HCT116 (cell line): ENCODE measurements around the gene LCN2. TPM values are rescaled to one million over a fixed set of nuclear protein-coding genes. Genes with fewer than 3 reads are reported as not detected.

Experiments
- ATAC-seq: fragments of 200-7000 bp; cut with Tn5 transposase; 2 replicates; pipeline ENCODE4 v1.9.1; 2020; ENCODE audit warnings: mild to moderate bottlenecking, moderate library complexity
- BruUV-seq: library from RNA; stranded (reverse); fragments of 400-500 nt; replicated peaks from 2 replicates; lab custom pipeline; 2021; lab: Mats Ljungman, UMichigan
- CTCF ChIA-PET: fragments of 300-600 bp; sonication (Branson Sonifier 250); formaldehyde crosslinking; loops from one replicate; lab custom pipeline; 2021; ENCODE audit warnings: antibody characterized with exemption; lab: Charles Lee
- POLR2A ChIA-PET: fragments of 300-600, 350-600 bp; sonication (Branson Sonifier 250); formaldehyde crosslinking; loops from one replicate; lab custom pipeline; 2021; ENCODE audit warnings: antibody characterized with exemption; lab: Charles Lee
- RAD21 ChIA-PET, 2 experiments: fragments of 300-600 bp; sonication (Branson Sonifier 250); formaldehyde crosslinking; loops; one replicate each; lab custom pipeline; 2023; ENCODE audit warnings: low total read pairs in 2 of 2; ENCODE audit not compliant: uncharacterized antibody in 2 of 2, unreplicated experiment in 2 of 2, low non-redundant PET in 1 of 2; lab: Charles Lee
- DNase-seq: peaks from one replicate; pipeline ENCODE4 v3.0.0-alpha.2; 2010; ENCODE audit warnings: low read depth, low spot score
- H2AFZ ChIP-seq: fragments of 200-600 bp; shearing (Covaris generic), sonication (generic); 2 replicates; pipeline ENCODE4 v1.6.1; 2017; ENCODE audit warnings: low read depth, mixed run types, mixed read lengths, antibody characterized with exemption, low read length; ENCODE audit not compliant: poor library complexity, severe bottlenecking
- H3K27ac ChIP-seq: 2 replicates; pipeline ENCODE4 v1.5.1; 2012; ENCODE audit warnings: low read depth, low read length
- H3K27me3 ChIP-seq: fragments of 200-600 bp; sonication (generic); 2 replicates; pipeline ENCODE4 v1.6.1; 2016; ENCODE audit warnings: mixed run types, low read length, mixed read lengths; ENCODE audit not compliant: insufficient read depth
- H3K36me3 ChIP-seq, 2 experiments: fragments of 200-500 bp in 1 of 2; fragments of 200-600 bp in 1 of 2; sonication (Bioruptor generic) in 1 of 2; sonication (generic) in 1 of 2; 2 replicates each; pipeline versions ENCODE4 v1.5.1 to v1.6.1; 2014 to 2016; ENCODE audit warnings: low read length in 2 of 2, inconsistent platforms in 1 of 2, mixed read lengths in 1 of 2, mixed run types in 1 of 2; ENCODE audit not compliant: insufficient read depth in 2 of 2, control insufficient read depth in 1 of 2
- H3K4me1 ChIP-seq, 2 experiments: fragments of 200-600 bp in 1 of 2; sonication (generic) in 1 of 2; 2 replicates each; pipeline versions ENCODE4 v1.5.1 to v1.6.1; 2012 to 2017; ENCODE audit warnings: low read length in 2 of 2, inconsistent platforms in 1 of 2, mild to moderate bottlenecking in 1 of 2, mixed read lengths in 1 of 2, mixed run types in 1 of 2, moderate library complexity in 1 of 2; ENCODE audit not compliant: insufficient read depth in 2 of 2, control insufficient read depth in 1 of 2
- H3K4me2 ChIP-seq: fragments of 200-600 bp; sonication (generic); 2 replicates; pipeline ENCODE4 v1.6.1; 2017; ENCODE audit warnings: mixed run types, low read length, mixed read lengths
- H3K4me3 ChIP-seq, 2 experiments: fragments of 200-600 bp in 1 of 2; sonication (generic) in 1 of 2; replicated peaks in 1 of 2; 2 replicates each; pipeline ENCODE4 v1.5.1; 2011 to 2016; ENCODE audit warnings: low read length in 2 of 2, control low read depth in 1 of 2, low read depth in 1 of 2, mild to moderate bottlenecking in 1 of 2, mixed read lengths in 1 of 2, mixed run types in 1 of 2
- H3K79me2 ChIP-seq: fragments of 200-600 bp; sonication (generic); 2 replicates; pipeline ENCODE4 v1.6.1; 2017; ENCODE audit warnings: mild to moderate bottlenecking, mixed run types, low read length, moderate library complexity, mixed read lengths; ENCODE audit not compliant: insufficient read depth
- H3K9ac ChIP-seq: fragments of 200-600 bp; sonication (generic); 2 replicates; pipeline ENCODE4 v1.6.1; 2016; ENCODE audit warnings: low read length, mixed read lengths
- H3K9me2 ChIP-seq: fragments of 200-600 bp; sonication (generic), shearing (Covaris generic); 2 replicates; pipeline ENCODE4 v1.6.1; 2017; ENCODE audit warnings: mixed run types, mild to moderate bottlenecking, moderate library complexity; ENCODE audit not compliant: insufficient read depth
- H3K9me3 ChIP-seq, 2 experiments: fragments of 200-500 bp in 1 of 2; fragments of 200-600 bp in 1 of 2; sonication (Bioruptor generic) in 1 of 2; sonication (generic) in 1 of 2; 2 replicates each; pipeline ENCODE4 v1.6.1; 2014 to 2017; ENCODE audit warnings: low read length in 2 of 2, mixed read lengths in 2 of 2, inconsistent platforms in 1 of 2, low read depth in 1 of 2, mild to moderate bottlenecking in 1 of 2, mixed run types in 1 of 2, moderate library complexity in 1 of 2; ENCODE audit not compliant: control insufficient read depth in 1 of 2, insufficient read depth in 1 of 2
- H4K20me1 ChIP-seq: fragments of 200-600 bp; sonication (generic), shearing (Covaris generic); 2 replicates; pipeline ENCODE4 v1.6.1; 2017; ENCODE audit warnings: mixed run types, mild to moderate bottlenecking, moderate library complexity; ENCODE audit not compliant: insufficient read depth
- CEBPB ChIP-seq: IDR thresholded peaks from 2 replicates; pipeline ENCODE4 v1.6.1; 2012; ENCODE audit warnings: low read depth
- EGR1 ChIP-seq: IDR thresholded peaks from 2 replicates; pipeline ENCODE4 v1.6.1; 2012; ENCODE audit warnings: low read depth
- ELF1 ChIP-seq: IDR thresholded peaks from 2 replicates; pipeline ENCODE4 v1.6.1; 2012; ENCODE audit warnings: low read depth, borderline replicate concordance
- EZH2 ChIP-seq: fragments of 200-600 bp; sonication (generic); IDR thresholded peaks from 2 replicates; pipeline ENCODE4 v1.6.1; 2017; ENCODE audit warnings: antibody characterized with exemption, mixed run types
- FOSL1 ChIP-seq: IDR thresholded peaks from 2 replicates; pipeline ENCODE4 v1.6.1; 2012; ENCODE audit warnings: low read depth
- POLR2A ChIP-seq: IDR thresholded peaks from 2 replicates; pipeline ENCODE4 v1.7.0; 2011; ENCODE audit warnings: borderline replicate concordance; ENCODE audit not compliant: insufficient read depth, insufficient read length; ENCODE audit errors: extremely low read depth
- POLR2AphosphoS5 ChIP-seq: IDR thresholded peaks from 2 replicates; pipeline ENCODE4 v1.6.1; 2011; ENCODE audit warnings: mild to moderate bottlenecking, low read depth, low read length, moderate library complexity
- RAD21 ChIP-seq: IDR thresholded peaks from 2 replicates; pipeline ENCODE4 v1.6.1; 2012; ENCODE audit warnings: low read depth, mild to moderate bottlenecking
- SIN3A ChIP-seq: IDR thresholded peaks from 2 replicates; pipeline ENCODE4 v1.6.1; 2012; ENCODE audit warnings: low read depth
- SP1 ChIP-seq: IDR thresholded peaks from 2 replicates; pipeline ENCODE4 v1.6.1; 2012; ENCODE audit warnings: low read depth
- TCF7L2 ChIP-seq: IDR thresholded peaks from 2 replicates; pipeline ENCODE4 v1.7.0; 2011; ENCODE audit warnings: borderline replicate concordance, inconsistent platforms; ENCODE audit not compliant: insufficient read depth, insufficient read length; ENCODE audit errors: extremely low read depth
- YY1 ChIP-seq: IDR thresholded peaks from 2 replicates; pipeline ENCODE4 v1.6.1; 2011; ENCODE audit warnings: low read length, low read depth, moderate library complexity, mild to moderate bottlenecking; ENCODE audit not compliant: insufficient replicate concordance; ENCODE audit errors: extremely low read depth
- ZFX ChIP-seq: fragments of 450-650 bp; IDR thresholded peaks from 2 replicates; pipeline ENCODE4 v1.6.1; 2017
- ZNF274 ChIP-seq: fragments of 200-500 bp; sonication (Bioruptor generic); IDR thresholded peaks from 2 replicates; pipeline ENCODE4 v1.6.1; 2014; ENCODE audit warnings: mild to moderate bottlenecking, low read depth, low read length, inconsistent platforms
- intact Hi-C: fragments of 100-400 bp; cut with micrococcal nuclease; formaldehyde crosslinking; loops from 2 replicates; pipeline ENCODE4 v1.10.0; 2022
- total RNA-seq: library from RNA; stranded (reverse); gene quantifications from one replicate; pipeline ENCODE4 v1.2.1, GENCODE V29; 2021; ENCODE audit not compliant: unreplicated experiment
- TF ChIP-seq, protein P1 (sequence below): IDR thresholded peaks from 2 replicates; pipeline ENCODE4 v1.6.1; 2011; ENCODE audit warnings: mild to moderate bottlenecking, low read length, moderate library complexity; ENCODE audit not compliant: insufficient replicate concordance; ENCODE audit errors: extremely low read depth

LCN2 gene
- total RNA-seq, 1 experiment from 2014 or later: 9.2 TPM

- Histone ChIP-seq H3K4me1 (peaks cover 9 to 31% of the 10 kb centered on the region in 2 experiments), H4K20me1 (peaks cover 9% of the 10 kb centered on the region; the same call in 1 of the 2 replicates), H3K4me3 (peak overlapping the region; percentile 90 to 92), H3K9me3 (peaks cover 0 to 6% of the 10 kb centered on the region in 2 experiments; a peak in 1 of 4 replicates), H2AFZ (peak overlapping the region; percentile 84), H3K9me2 (no peaks in the 10 kb centered on the region), H3K9ac (peak overlapping the region; percentile 92), H3K4me2 (peak overlapping the region; percentile 91), H3K36me3 (peaks cover 0 to 15% of the 10 kb centered on the region in 2 experiments; a peak in 2 of 4 replicates), H3K27ac (peak overlapping the region; percentile 99), H3K79me2 (peaks cover 39% of the 10 kb centered on the region), H3K27me3 (no peaks in the 10 kb centered on the region)
- ChIA-PET RAD21 (no interaction called here), POLR2A (interaction anchor here (0.6 to 0.9 kb wide), 3 partner anchors 9 to 161 kb away, joined by 3 read pairs; no protein-coding TSS in a partner anchor), CTCF (interaction anchor here (1.0 to 1.7 kb wide), 2 partner anchors 11 to 31 kb away, joined by 3 to 14 read pairs; no protein-coding TSS in a partner anchor)
- intact Hi-C loops: no loop called here
- peak; percentile 4 for TF ChIP-seq TCF7L2
- TF ChIP-seq POLR2AphosphoS5: peak; percentile 83
- TF ChIP-seq EGR1: no peak
- BruUV-seq: no TSS peak
- peak; percentile 78 for ATAC-seq
- DNase-seq: peak; percentile 90
Observed at GRCh38 chr9:128127990-128128835, 21.0 kb upstream of the LCN2 start.

GRCh38 chr9:128128836-128129590, 20.2 kb upstream of the LCN2 start:
- Histone ChIP-seq H2AFZ (no peak overlapping the region), H3K9me3 (peaks cover 4 to 6% of the 10 kb centered on the region in 2 experiments; a peak in 2 of 4 replicates), H3K27me3 (peaks cover 3% of the 10 kb centered on the region; the same call in 1 of the 2 replicates), H3K9ac (peak overlapping the region; percentile 92), H3K27ac (peak overlapping the region; percentile 99), H3K9me2 (no peaks in the 10 kb centered on the region), H3K4me3 (peak overlapping the region; percentile 90 to 92), H3K4me2 (peak overlapping the region; percentile 91), H3K79me2 (peaks cover 34% of the 10 kb centered on the region), H3K36me3 (peaks cover 0 to 10% of the 10 kb centered on the region in 2 experiments; a peak in 1 of 4 replicates), H3K4me1 (peaks cover 9 to 31% of the 10 kb centered on the region in 2 experiments), H4K20me1 (peaks cover 9% of the 10 kb centered on the region; the same call in 1 of the 2 replicates)
- CTCF ChIA-PET: interaction anchor here (1.0 to 1.7 kb wide), 2 partner anchors 11 to 30 kb away, joined by 3 to 14 read pairs; no protein-coding TSS in a partner anchor
- DNase-seq (no peak), ATAC-seq (no peak)
- intact Hi-C loops: no loop called here
- RAD21 ChIA-PET: no interaction called here
- TF ChIP-seq CEBPB: no peak
- TF ChIP-seq RAD21: no peak
- TF ChIP-seq ZFX: no peak
- no peak for TF ChIP-seq EZH2
- TF ChIP-seq, protein P1, sequence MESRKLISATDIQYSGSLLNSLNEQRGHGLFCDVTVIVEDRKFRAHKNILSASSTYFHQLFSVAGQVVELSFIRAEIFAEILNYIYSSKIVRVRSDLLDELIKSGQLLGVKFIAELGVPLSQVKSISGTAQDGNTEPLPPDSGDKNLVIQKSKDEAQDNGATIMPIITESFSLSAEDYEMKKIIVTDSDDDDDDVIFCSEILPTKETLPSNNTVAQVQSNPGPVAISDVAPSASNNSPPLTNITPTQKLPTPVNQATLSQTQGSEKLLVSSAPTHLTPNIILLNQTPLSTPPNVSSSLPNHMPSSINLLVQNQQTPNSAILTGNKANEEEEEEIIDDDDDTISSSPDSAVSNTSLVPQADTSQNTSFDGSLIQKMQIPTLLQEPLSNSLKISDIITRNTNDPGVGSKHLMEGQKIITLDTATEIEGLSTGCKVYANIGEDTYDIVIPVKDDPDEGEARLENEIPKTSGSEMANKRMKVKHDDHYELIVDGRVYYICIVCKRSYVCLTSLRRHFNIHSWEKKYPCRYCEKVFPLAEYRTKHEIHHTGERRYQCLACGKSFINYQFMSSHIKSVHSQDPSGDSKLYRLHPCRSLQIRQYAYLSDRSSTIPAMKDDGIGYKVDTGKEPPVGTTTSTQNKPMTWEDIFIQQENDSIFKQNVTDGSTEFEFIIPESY: no peak
- no peak for TF ChIP-seq ZNF274
- no peak for TF ChIP-seq POLR2A
- no peak for TF ChIP-seq ELF1
- TF ChIP-seq YY1: no peak
- TF ChIP-seq POLR2AphosphoS5: no peak
- TF ChIP-seq SIN3A: no peak
- no peak for TF ChIP-seq FOSL1
- TF ChIP-seq SP1: no peak
- BruUV-seq: TSS peak; percentile 95
- POLR2A ChIA-PET: interaction anchor here (0.6 to 0.9 kb wide), 2 partner anchors 13 to 160 kb away, joined by 3 read pairs; no protein-coding TSS in a partner anchor
